Measurements from ENCODE around the gene TUFT1. TPM values are rescaled to one million over a fixed set of nuclear protein-coding genes. Genes with fewer than 3 reads are reported as not detected.

TUFT1 gene
- total and polyA plus RNA-seq, 2 of the 8 experiments (the other 6 are each of a cell fraction or from before 2014, with no cell fraction given) = 7.3 to 10.4 TPM

- H3K79me1 ChIP-seq (ENCODE audit: low read depth, low read length) = no peaks in the 10 kb centered on the region
- H3K4ac ChIP-seq (replicated peaks; ENCODE audit: insufficient read length, low read depth, low read length) = no peak overlapping the region
- no peak overlapping the region for H3K18ac ChIP-seq (ENCODE audit: extremely low read depth, low read length)
- no peak overlapping the region for H3K4me3 ChIP-seq (ENCODE audit: extremely low read depth in 1 of 4, insufficient read depth in 2 of 4, low read depth in 3 of 4, low read length in 4 of 4)
- ChIA-PET CTCF (ENCODE audit: partially characterized antibody) (interaction anchor here (1.0 to 2.7 kb wide), 2 partner anchors 14 to 15 kb away, joined by 6 to 12 read pairs; no protein-coding TSS in a partner anchor), POLR2A (ENCODE audit: partially characterized antibody) (interaction anchor here (1.0 kb wide), 1 partner anchor 14 kb away, joined by 3 read pairs; no protein-coding TSS in a partner anchor)
- no peak overlapping the region for H3K4me2 ChIP-seq (ENCODE audit: insufficient read depth in 1 of 2, low read depth in 2 of 2, low read length in 2 of 2)
- H2BK20ac ChIP-seq (ENCODE audit: low read length) = no peak overlapping the region
- H2AFZ ChIP-seq (ENCODE audit: low read length) = no peak overlapping the region
- WGBS, 2 experiments (ENCODE audit: extremely low coverage in 1 of 2, insufficient coverage in 1 of 2, insufficient read length in 1 of 2, insufficient replicate concordance in 2 of 2, low coverage in 1 of 2, low lambda C conversion rate in 2 of 2, missing lambda C conversion rate in 1 of 2) = 87% methylated on average over 8 of the region's 8 CpGs; no CpG with 5 or more reads in 1 of the 2 experiments
- no peak overlapping the region for H2BK120ac ChIP-seq (replicated peaks; ENCODE audit: low read depth, low read length)
- H3K23me2 ChIP-seq (ENCODE audit: low read depth, low read length) = no peaks in the 10 kb centered on the region
- no peak overlapping the region for H3K23ac ChIP-seq (ENCODE audit: insufficient read length)
- H2BK15ac ChIP-seq (ENCODE audit: low read length) = no peak overlapping the region
- peaks cover 0 to 5% (median under 1%) of the 10 kb centered on the region in 4 experiments; a peak in 2 of 7 replicates for H3K4me1 ChIP-seq (replicated peaks in 1 of 4; ENCODE audit: control insufficient read depth in 3 of 4, insufficient read depth in 4 of 4, low read length in 3 of 4)
- H3K9ac ChIP-seq (replicated peaks in 1 of 4; ENCODE audit: extremely low read depth in 1 of 4, low read depth in 3 of 4, low read length in 3 of 4) = no peak overlapping the region
- no peaks in the 10 kb centered on the region for H3K27me3 ChIP-seq (replicated peaks in 1 of 4; ENCODE audit: control insufficient read depth in 3 of 4, extremely low read depth in 1 of 4, insufficient read depth in 3 of 4, low read length in 3 of 4)
- DNase-seq (ENCODE audit: low read depth in 1 of 2, low spot score in 2 of 2) (no peak), FAIRE-seq (no peak)
- no peak overlapping the region for H3K14ac ChIP-seq (ENCODE audit: insufficient read length)
- no peak overlapping the region for H2BK5ac ChIP-seq (ENCODE audit: low read depth, low read length)
- no peaks in the 10 kb centered on the region for H3K9me3 ChIP-seq (ENCODE audit: insufficient read depth in 2 of 2, low read depth in 1 of 2, low read length in 1 of 2)
- no peak overlapping the region for H2BK12ac ChIP-seq (ENCODE audit: low read depth, low read length)
- no peak overlapping the region for H4K5ac ChIP-seq (ENCODE audit: insufficient read length, low read depth, low read length)
- H4K20me1 ChIP-seq (replicated peaks in 1 of 2; ENCODE audit: control insufficient read depth in 1 of 2, insufficient read depth in 2 of 2, low read length in 2 of 2) = no peaks in the 10 kb centered on the region
- H3K27ac ChIP-seq (ENCODE audit: low read depth, low read length) = no peak overlapping the region
- no peak overlapping the region for H4K8ac ChIP-seq (ENCODE audit: extremely low read depth, insufficient read depth, low read length)
- no peaks in the 10 kb centered on the region for H3K79me2 ChIP-seq (ENCODE audit: control insufficient read depth in 1 of 2, insufficient read depth in 2 of 2, low read length in 2 of 2)
- no peak overlapping the region for H3K56ac ChIP-seq (replicated peaks; ENCODE audit: insufficient read length, low read depth, low read length)
- no peak overlapping the region for H4K91ac ChIP-seq (replicated peaks; ENCODE audit: insufficient read length, low read length)
- H2AK5ac ChIP-seq (ENCODE audit: low read depth, low read length) = no peak overlapping the region
- peaks cover 0 to 23% (median 12%) of the 10 kb centered on the region in 4 experiments for H3K36me3 ChIP-seq (ENCODE audit: control insufficient read depth in 2 of 4, insufficient read depth in 4 of 4, low read length in 3 of 4)
- TF ChIP-seq, protein P1, sequence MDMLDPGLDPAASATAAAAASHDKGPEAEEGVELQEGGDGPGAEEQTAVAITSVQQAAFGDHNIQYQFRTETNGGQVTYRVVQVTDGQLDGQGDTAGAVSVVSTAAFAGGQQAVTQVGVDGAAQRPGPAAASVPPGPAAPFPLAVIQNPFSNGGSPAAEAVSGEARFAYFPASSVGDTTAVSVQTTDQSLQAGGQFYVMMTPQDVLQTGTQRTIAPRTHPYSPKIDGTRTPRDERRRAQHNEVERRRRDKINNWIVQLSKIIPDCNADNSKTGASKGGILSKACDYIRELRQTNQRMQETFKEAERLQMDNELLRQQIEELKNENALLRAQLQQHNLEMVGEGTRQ (IDR thresholded peaks at IDR 0.05; ENCODE audit: low read length) = no peak
- TF ChIP-seq FOSL1 (IDR thresholded peaks at IDR 0.05; ENCODE audit: insufficient read depth, low read depth, low read length) = no peak
- TF ChIP-seq POU5F1 (IDR thresholded peaks at IDR 0.05; ENCODE audit: low read depth, low read length) = no peak
- TF ChIP-seq CEBPB (IDR thresholded peaks at IDR 0.05; ENCODE audit: low read depth, low read length) = no peak
- no peak for TF ChIP-seq CBX8 (IDR thresholded peaks at IDR 0.05; ENCODE audit: borderline replicate concordance, low read depth, low read length)
- no peak for TF ChIP-seq RAD21 (IDR thresholded peaks at IDR 0.05 in 1 of 2, conservative IDR thresholded peaks at IDR 0.05 in 1 of 2; ENCODE audit: low read depth in 2 of 2, low read length in 2 of 2)
- no peak for TF ChIP-seq ATF3 (IDR thresholded peaks at IDR 0.05; ENCODE audit: insufficient read depth, low read depth, low read length)
- no peak for TF ChIP-seq SIX5 (IDR thresholded peaks at IDR 0.05; ENCODE audit: low read depth, low read length)
- no peak for TF ChIP-seq SAP30 (IDR thresholded peaks at IDR 0.05; ENCODE audit: insufficient read depth, insufficient replicate concordance, low read length)
- no peak for TF ChIP-seq MAFK (IDR thresholded peaks at IDR 0.05; ENCODE audit: low read depth, low read length)
Measured at GRCh38 chr1:151579436-151580225, 39.5 kb downstream of the TUFT1 start.
